HFF-Myc (cell line): ENCODE data around the gene ZKSCAN1.

Experiments used
- DNase-seq: peaks from one replicate; pipeline ENCODE4 v3.0.0-alpha.2; 2011; ENCODE audit warnings: low read depth; ENCODE audit errors: extremely low read depth
- H3K4me3 ChIP-seq: replicated peaks from 2 replicates; pipeline ENCODE4 v1.5.1; 2011; ENCODE audit warnings: low read depth, mild to moderate bottlenecking, control low read depth, low read length
- TF ChIP-seq, protein P1 (sequence below): IDR thresholded peaks from 2 replicates; pipeline ENCODE4 v1.5.1; 2012; ENCODE audit warnings: mild to moderate bottlenecking, low read depth, low read length, control low read depth; ENCODE audit errors: missing control alignments

Gene ZKSCAN1

GRCh38 chr7:100057006-100057405 lies 41.6 kb downstream of the ZKSCAN1 start:
- no peak for DNase-seq
- TF ChIP-seq, protein P1, sequence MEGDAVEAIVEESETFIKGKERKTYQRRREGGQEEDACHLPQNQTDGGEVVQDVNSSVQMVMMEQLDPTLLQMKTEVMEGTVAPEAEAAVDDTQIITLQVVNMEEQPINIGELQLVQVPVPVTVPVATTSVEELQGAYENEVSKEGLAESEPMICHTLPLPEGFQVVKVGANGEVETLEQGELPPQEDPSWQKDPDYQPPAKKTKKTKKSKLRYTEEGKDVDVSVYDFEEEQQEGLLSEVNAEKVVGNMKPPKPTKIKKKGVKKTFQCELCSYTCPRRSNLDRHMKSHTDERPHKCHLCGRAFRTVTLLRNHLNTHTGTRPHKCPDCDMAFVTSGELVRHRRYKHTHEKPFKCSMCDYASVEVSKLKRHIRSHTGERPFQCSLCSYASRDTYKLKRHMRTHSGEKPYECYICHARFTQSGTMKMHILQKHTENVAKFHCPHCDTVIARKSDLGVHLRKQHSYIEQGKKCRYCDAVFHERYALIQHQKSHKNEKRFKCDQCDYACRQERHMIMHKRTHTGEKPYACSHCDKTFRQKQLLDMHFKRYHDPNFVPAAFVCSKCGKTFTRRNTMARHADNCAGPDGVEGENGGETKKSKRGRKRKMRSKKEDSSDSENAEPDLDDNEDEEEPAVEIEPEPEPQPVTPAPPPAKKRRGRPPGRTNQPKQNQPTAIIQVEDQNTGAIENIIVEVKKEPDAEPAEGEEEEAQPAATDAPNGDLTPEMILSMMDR, result no peak
- H3K4me3 ChIP-seq, result no peak overlapping the region

DNA sequence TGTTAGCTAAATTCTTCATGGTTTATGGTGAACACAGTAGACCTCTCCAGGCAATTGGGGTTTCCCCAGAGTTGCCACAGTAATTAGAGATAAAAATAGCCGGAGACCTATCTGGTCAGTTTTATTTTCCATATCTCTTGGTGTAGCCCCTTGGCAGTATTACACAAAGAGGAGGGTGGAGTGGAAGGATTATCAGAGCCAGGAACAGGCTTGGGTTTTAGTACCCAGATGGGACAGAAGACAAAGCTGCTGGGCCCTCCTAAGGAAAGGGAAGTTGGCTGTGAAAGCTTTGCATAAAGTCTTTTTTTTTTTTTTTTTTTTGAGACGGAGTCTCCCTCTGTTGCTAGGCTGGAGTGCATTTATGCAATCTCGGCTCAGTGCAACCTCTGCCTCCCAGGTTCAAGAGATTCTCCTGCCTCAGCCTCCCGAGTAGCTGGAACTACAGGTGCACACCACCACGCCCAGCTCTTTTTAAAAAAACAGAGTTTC lies 43.9 kb downstream of the ZKSCAN1 start:
- DNase-seq, result no peak
- TF ChIP-seq, protein P1, result no peak

GRCh38 chr7:100061518-100062193 lies 46.3 kb downstream of the ZKSCAN1 start:
- TF ChIP-seq, protein P1, result no peak
- no peak for DNase-seq

More for the DNA sequence above, 43.9 kb downstream of the ZKSCAN1 start:
- H3K4me3 ChIP-seq, result no peak overlapping the region

DNA sequence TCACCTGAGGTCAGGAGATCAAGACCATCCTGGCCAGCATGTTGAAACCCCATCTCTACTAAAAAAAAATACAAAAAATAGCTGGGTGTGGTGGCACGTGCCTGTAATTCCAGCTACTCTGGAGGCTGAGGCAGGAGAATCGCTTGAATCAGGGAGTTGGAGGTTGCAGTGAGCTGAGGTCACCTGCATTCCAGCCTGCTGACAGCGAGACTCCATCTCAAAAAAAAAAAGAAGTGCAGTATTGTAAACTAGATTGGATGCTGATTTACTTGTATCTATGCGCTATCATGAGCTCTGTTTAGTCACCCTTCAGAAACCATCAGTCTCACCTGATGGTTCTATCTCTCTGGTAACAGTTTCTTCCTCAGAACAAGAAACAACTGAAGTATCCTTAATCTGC lies 48.0 kb downstream of the ZKSCAN1 start:
- no peak for DNase-seq

More at GRCh38 chr7:100061518-100062193, 46.3 kb downstream of the ZKSCAN1 start:
- no peak overlapping the region for H3K4me3 ChIP-seq

GRCh38 chr7:100064162-100064561 lies 48.8 kb downstream of the ZKSCAN1 start:
- DNase-seq, result no peak
- TF ChIP-seq, protein P1, result no peak
- no peak overlapping the region for H3K4me3 ChIP-seq

More for the DNA sequence above, 48.0 kb downstream of the ZKSCAN1 start:
- TF ChIP-seq, protein P1, result no peak
- no peak overlapping the region for H3K4me3 ChIP-seq

GRCh38 chr7:100065452-100066186 lies 50.2 kb downstream of the ZKSCAN1 start:
- TF ChIP-seq, protein P1, result no peak
- no peak for DNase-seq
- H3K4me3 ChIP-seq, result no peak overlapping the region
